Daoy (cell line): ENCODE data around the gene STX16. TPM values are rescaled to one million over a fixed set of nuclear protein-coding genes. Genes with fewer than 3 reads are reported as not detected.
"Not testable (repeated sequence)": the region's sequence is repeated elsewhere in the genome, so short reads cannot be mapped to it uniquely, and the experiment has no call there.

Source experiments
- DNase-seq: peaks from one replicate; pipeline ENCODE4 v3.0.0-alpha.2; 2015; ENCODE audit warnings: low read depth
- total RNA-seq: library from RNA; depleted of rRNA; stranded (reverse); fragments of >200 nt; shearing (Covaris generic); gene quantifications from 2 replicates; pipeline ENCODE4 v1.2.3, GENCODE V29; 2014

The STX16 gene
- total RNA-seq, 1 experiment from 2014 or later = 12.1 TPM

DNA sequence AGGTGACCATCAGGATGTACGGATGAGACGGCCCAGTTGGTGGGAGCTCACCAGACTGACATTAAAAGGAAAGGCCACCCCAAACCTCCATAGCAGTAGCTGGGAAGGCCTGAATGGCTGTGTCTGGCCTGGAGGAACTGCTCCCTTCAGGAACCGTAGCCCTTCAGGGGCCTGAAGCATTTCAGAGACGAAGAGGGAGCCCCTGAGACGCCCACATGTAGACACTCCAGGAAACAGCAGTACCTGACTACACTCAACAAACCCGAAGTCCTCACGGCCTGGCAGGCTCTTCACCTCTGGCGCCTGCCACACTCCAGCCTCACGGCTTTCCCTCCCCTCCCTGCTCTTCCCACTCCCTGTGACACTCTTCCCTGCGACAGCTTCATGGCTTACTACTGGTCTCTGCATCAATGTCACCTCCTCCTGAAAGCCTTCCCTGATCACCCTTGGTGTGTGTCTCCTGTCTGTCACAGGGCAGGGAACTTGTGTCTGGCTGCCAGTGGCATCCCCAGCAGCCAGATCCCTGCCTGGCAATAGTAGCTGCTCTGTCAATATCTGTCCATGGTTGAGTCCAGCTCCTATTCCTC is 14.6 kb upstream of the STX16 start:
- DNase-seq = no peak

DNA sequence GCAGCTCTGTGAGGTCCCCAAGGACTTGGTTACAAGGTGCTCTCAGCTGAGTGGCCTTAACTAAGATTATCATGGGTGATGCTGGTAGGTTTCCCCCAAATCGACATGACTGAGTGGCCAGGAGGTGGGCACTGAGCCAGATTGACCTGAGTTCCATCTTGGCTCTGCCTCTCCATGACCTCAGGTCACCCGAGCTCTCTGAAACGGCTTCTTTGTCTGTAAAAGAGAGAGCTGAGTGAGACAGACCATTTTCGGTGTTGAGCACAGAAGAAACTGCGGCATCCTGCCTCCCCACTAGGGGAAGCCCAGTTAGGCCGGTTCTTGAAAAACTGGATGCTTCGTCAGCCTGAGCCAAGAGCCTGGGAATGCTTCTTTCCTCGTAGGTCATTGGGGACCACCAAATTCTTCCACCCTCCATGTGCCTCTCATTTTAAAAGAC is 14.1 kb upstream of the STX16 start:
- no peak for DNase-seq

DNA sequence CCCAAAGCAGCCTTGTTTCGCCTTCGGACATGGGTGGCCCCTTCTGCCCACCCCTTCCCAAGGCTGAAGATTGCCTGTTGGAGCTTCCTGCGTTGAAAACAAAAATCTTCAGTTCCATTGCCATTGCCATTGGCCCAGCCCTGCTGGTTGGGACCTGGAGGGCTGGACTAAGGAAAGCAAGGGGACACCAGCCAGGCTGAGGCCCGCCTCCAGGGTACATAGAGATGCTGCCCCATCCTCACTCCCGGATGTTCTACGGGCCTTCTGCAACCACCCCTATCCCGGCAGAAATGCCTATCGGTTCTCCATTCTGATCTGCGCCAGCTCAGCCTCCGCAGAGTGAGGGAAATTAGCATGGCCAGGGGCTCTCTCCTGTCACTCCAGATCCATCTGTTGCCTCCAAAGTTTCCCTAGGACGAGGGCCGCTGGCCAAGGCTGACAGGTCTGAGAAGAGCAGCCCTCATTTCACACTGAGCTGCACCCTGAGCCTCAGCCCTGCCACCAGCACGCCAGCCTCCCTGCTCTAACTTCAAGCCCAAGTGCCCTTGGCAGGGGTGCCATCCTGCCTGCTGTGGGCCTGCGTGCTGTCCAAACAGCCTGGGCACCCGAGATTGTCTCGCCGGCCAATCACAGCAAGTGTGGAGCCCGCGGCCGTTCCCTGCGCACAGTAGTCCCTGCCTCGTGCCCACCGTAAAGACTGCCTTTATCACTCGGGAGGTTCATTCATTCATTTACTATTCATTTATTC is 13.4 kb upstream of the STX16 start:
- DNase-seq = no peak

DNA sequence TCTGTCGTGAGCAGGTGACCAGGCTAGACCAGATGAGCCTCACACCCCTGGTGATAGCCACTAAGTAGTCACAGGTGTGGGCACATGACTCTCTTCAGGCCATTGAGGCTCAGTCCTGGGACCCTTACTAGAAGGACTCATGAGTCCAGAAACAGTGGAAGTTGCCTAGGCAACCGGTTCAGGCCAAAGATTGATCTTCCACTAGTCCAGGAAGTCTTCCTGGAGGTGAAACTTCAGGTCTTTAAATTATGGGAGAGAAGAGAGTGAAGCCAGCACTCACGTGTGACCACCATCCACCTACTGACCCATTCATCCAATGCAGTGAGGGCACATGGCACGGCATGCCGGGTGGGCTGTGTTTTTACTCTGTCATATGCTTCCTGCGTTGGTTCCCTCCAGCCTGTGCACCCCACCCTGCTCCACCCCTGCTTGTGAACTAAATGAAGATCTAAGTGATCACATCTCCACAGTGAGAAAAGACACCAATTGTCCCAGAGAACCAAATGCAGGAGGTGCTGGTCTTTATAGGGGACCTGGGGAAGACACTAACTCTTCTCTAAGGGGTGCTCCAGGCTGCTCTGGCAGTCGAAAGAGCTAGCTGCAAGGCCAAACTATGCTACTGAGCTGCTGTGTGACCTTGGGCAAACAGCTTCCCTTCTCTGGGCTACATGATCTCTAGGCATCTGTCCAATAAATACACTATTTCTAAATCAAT is 12.5 kb upstream of the STX16 start:
- no peak for DNase-seq

DNA sequence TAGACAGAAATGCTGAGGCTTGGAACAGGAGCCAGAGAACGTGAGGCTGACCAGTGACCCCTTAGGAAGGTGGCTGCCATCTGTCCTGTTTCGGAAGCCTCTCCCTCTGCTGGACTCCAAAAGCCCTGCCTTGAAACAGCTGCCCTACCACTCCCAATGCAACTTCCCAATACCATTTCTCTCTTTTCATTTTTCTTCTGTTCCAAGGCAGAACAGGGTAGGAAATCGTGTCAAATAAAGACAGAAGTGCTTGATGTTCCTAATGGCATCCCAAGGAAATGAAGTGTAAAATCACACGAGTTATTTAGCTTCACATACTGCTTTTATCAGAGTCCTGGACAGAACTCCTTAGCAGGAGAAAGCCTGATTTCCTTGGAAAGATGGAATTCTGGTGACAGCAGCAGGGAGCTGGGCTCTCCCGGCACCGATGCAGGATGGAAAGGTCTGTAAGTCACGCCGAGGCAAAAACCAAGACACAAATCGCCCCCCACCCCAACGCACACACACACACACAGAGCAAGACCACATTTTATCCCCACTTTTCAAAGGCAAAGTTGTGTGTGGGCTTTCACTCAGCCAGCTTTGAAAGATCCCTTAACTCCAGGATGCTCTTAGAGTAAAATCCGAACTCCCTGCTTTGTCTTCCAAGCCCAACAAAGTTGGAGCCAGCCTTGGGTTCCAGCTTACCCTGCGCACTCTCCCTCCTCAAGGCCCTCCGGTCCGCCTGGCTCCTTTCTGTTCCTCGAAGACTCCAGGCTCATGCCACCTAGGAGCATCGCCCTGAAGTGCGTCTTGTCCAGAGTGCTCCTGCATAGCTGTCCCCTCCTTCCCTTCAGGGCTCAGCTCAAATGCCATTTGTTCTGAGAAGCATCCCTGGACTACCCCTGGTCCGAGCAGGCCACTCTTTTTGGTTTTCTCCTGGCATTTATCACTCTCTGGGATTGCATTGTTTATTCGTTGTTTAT is 11.6 kb upstream of the STX16 start:
- no peak for DNase-seq

DNA sequence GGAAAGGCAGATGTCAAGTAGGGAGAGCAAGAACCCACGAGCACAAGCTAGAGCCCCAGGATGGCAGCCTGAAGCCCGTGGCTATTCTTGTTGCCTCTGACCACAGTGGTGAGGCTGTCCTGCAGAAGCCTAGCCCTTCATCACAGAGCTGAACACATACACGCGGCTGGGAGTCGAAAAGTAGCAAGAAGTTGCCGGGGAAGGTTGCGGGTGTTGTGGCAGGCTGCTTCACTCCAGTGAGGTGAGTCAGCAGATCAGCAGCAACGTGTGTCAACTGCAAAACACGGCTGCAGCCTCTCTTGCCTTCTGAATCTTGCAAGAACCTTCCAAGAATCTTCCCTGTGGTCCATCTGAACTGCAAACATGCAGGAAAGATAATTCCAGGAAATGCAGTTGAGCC is 10.6 kb upstream of the STX16 start:
- DNase-seq = peak; percentile 45

DNA sequence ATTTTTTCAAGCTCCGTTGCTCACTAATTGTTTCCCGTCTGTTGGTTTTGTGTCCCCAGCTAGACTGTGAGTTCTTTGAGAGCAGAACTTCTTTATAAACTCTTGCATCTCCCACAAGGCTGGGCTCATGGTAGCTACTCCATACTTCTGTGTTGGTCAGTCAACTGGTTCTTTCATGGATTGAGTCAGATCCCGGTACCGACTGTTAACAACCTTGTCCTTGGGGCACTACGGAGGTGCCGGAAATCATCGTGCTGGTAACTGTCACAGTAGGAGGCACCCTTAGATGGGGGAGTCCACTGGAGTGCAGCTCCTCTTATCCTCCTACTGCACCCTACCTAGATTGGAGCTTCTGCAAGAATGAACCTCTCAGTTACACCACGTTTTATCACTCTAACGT is 8.6 kb upstream of the STX16 start:
- no peak for DNase-seq

DNA sequence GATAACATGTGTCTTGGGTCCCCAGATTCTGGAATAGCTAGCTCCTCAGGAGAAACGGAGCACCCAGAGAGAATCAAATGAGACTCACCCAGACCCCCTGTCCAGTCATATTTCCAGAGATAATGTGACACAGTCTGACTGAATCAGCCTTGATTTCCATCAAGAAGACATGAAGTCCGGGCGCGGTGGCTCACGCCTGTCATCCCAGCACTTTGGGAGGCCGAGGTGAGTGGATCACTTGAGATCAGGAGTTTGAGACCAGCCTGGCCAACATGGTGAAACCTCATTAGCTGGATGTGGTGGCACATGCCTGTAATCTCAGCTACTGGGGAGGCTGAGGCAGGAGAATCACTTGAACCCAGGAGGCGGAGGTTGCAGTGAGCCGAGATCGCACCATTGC is 8.2 kb upstream of the STX16 start:
- DNase-seq = not testable (repeated sequence)

DNA sequence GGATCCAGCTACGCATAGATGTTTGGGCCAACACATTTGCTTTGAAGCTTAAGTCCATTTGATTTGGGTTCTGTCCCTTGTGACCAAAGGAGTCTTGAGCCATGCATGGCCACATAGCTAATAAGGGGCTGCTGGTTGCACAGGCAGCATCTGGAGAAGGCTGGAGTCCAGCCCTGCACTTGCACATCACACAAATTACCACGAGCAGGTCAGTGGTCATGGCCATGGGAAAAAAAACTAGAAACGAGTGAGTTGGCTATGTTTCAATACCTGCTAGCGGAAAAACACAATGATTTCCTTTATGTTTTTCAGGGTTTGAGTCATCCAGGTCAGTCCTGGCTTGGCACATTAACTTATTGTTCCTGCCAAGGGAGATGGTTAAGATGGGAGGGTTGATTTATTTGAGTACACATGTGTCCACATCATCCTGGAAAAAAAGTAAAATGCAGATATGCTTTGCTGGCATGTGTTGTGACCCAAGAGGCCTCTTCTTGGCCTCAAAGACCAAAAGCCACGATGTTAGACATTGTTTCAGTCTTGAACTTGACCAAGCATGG is 5.6 kb upstream of the STX16 start:
- DNase-seq = peak; percentile 60

DNA sequence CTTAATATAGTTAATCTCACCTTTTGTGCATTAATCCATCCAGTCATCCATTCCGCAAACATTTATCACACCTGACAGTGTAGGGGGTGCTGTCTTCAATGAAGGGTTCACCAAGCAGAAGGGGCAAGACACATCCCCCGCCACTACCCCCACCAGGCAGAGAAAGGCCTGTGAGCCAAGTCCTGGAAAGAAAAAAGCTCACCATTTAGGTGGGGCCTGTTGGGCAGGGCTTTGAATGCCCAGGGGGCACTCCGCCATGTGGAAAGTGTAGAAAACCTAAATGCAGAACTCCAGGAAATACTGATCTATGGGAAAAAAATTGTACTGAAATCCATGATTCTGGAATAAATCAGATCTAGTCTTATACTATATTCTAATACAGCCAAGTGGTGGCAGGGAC is 4.8 kb upstream of the STX16 start:
- no peak for DNase-seq

DNA sequence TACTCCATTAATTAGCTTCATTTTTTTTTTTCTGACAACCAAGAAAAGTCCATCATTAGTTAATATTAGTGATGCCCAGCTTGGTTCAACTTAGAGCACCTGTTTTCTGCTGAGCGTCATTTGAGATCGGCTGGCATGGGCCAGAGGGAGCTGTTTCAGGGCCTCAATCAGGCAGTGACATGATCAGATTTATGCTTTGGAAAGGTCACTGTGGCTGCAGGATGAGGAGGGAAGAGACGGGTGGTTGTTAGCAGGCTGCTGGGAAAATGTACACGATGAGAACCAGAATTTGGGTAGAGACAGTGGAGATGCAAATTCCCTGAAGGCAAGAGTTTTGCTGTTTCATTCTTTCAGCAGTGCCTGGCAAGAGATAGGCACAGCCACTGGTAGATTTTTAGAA is 4.4 kb upstream of the STX16 start:
- DNase-seq = no peak

DNA sequence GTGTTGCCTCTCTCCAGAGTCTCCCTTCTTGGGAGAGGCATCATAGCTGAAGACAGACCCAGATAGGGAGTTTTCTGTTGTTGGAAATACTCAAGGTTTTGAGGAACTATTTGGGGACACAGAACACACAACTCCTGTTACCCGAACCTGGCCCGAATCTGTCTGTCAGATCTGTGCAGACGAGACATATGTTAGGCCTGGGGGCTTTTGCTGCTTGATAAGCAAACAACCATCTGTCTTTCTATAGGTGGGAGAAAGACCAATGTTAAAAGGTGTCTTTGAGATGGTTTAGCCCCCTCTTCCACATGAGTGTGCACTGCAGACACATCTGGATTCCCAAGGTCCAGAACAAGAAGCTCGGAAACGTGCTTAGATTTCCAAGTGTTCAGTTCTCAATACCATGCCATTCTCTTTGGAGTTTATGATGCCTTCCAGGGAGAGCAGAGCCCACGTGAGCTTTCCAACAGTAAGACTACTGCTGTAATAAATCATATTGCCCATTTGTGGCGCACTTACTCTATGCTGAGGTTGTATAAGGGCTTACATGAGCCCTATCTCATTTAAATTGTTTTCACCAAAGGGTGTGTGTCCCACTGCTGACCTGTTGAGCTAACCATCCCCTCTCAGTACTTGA is 3.8 kb upstream of the STX16 start:
- DNase-seq = no peak

DNA sequence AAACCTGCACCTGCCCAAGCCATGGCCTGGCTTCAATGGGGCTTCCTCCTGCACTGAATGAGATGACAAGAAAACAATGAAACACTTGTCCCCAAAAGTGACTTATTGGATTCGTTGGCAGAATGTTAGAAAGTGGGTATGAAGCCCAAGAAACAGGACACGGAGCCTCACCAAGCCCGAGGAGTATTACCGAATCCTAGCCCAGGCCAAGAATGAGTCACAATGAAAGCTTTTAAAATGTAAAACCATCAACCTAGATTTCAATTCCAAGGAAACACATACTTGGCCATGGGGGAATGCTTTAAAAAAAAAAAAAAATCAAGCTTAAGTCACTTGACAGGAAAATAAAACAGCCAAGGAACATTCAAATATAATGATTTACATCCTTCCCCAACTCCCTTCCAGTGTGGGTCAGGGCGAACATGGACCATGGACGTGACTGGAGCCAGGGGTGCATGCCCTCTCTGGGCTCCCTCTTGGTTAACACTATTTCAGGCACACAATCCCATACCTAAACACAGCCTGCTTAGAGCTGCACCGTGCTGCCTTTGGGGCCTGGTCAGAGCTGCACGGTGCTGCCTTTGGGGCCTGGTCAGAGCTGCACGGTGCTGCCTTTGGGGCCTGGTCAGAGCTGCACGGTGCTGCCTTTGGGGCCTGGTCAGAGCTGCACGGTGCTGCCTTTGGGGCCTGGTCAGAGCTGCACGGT is 3.1 kb upstream of the STX16 start:
- peak; percentile 56 for DNase-seq

DNA sequence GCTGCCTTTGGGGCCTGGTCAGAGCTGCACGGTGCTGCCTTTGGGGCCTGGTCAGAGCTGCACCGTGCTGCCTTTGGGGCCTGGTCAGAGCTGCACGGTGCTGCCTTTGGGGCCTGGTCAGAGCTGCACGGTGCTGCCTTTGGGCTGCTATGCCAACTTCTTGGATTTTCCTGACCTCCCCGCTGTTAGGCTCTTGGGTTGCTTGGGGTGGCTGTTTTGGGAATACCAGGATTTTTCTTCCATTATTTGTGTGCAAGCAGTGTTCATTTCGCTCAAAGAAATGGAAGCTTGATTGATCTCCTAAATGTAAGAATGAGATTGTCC is 2.6 kb upstream of the STX16 start:
- not testable (repeated sequence) for DNase-seq

DNA sequence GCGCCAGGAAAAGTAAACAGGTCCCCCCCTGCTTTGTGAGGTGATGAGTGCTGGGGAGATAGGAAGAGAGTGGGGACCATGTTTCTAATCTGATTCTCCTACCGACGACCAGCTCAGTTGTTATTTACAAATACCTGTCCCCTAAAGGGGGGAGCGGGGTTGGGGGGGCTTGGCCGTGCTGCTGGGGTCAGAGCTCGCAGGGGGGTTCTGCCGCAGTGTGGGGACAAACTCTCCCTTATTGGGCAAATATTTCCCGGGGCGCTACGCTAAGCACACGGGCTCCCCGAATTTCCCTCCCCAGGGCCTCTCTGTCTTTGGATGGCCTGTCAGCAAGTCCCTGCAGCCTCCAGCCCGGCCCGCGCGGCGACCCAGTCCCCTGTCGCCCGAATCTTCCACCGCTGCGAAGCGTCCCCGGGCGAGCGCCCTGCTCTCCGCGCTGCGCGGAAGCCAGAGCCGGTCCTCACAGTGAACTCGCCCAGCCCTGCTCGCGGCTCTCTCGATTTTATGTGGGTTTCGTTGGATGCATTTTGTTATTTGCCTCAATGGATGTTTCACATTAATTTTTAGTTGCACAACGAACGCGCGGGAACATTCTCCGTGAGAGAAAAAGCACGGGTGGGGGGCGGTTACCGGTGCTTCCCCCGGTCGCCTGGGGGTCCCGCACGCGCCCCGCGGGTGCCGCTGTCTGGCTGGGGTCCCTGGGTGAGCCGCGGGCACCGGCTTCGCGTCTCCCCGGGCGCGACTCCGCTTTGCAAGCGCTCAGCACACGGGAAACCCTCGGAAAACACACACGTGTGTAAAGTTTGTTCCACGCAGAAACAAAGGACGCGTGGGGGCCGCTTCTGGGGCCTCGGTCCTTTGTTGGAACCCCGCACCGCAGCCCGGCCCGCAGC is 1.5 kb upstream of the STX16 start:
- no peak for DNase-seq

DNA sequence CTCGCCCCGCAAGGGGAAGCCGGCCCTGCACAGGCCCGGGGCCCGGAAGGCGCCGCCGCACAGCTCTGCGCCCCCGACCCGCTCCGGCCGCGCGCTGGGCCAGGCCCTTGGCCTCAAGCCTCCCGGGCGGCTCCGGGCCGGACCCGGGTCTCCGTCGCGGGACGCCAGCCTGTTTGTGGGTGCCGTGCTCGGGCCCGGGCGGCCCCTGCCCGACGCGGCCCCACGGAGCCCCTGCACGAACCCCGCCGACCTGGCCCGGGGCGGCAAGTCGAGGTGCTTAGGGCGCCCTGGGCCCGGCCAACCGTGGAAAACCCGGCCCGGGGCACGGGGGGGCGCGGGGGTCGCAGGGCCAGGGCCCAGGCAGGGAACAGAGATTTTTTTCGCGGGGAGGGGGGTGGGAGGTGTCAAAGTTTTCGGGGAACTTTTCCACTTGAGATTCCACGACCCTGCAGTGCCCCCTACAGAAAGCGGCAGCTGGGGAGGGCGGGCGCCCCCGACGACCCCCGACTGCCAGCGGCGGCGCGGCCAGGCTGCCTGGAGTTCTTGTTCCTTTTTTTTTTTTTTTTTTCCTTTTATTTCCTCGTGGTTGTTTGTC is 805 bp upstream of the STX16 start:
- no peak for DNase-seq

DNA sequence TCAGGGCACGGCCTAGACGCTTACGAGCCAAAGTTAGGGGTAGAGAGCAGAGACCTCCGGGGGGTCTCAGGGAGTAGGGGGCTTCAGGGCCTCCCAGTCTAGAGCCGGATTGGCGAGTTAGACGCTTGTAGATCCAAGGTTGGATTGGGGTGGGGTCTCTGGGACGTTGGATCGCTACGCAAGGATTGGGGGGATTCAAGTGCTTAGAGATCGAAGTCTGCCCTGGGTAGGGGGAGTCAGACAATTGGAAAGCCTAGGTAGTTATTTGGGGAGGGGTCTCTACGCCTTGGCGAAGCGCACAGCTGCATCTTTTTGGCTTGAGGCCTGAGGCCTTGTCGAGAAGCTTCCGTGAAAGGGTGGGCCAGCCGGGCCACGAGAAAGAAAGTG is 469 bp downstream of the STX16 start:
- no peak for DNase-seq

DNA sequence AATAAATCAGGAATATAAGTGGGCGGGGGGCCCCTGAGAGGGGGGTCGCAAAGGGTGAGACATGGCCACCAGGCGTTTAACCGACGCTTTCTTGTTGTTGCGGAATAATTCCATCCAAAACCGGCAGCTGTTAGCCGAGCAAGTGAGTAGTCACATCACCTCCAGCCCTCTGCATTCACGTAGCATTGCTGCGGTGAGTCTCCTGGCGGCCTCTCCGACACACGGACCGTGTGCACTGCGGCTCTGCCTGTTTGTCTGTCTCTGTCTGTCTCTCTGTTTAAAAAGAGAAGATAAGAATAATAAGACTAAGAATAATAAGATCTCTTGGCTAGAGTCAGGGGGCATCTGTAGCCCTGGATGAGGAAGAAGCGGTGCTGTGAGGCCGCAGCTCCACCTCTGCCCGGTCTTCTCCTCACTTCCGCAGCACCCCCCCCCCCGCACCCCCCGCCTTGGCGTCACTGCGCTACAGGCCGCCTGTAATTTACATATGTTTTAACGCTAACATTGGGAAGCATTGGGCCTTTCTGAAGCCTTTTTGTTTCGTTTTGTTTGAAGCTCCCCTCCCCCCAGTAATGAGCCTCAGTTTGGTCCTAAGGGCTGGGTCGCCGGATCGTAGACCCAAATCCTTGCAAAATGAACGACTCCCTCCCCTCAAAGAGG is 993 bp downstream of the STX16 start:
- peak; percentile 63 for DNase-seq
